ENCODE data around the gene LGR4. TPM values are rescaled to one million over a fixed set of nuclear protein-coding genes. Genes with fewer than 3 reads are reported as not detected.
"Not testable (repeated sequence)": the region's sequence is repeated elsewhere in the genome, so short reads cannot be mapped to it uniquely, and the experiment has no call there.

Gene LGR4
- total RNA-seq, 1 donor from 2014 or later: not detected

DNA sequence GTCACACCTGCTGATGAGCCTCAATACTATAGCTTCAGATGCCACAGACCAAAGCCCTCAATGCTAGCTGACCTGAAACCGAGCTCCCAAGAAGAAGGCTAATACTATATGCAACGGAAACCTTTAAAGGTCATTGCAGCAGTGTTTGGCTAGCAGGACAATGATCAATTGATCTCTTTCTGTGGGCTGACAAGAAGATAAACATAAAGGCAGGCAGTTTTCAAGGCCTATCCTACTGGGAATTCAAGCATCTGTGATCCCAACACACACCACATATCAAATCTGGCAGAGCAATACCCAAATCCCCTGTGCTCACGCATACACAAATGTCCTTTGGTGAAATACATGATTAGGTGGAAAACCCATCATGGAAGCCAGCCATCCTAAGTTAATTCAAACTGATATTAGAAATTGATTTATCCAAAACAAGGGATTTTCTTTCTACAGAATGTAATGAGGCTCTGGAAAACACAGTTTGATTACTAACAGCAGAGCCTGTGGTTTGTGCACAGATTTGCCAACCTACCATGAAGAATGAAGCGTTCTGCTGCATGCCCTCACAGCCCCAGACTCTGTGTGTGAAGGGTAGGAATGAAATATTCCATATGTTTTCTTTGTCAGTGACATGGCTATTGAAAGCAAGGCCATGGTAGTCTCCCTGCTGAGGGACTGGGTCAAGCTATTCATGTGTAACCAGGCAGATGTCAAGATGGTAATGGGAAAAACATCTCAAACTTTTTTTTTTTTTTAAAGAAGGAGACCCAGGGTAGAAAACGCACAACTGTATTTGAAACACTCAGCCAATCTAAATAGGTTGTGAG, 12.2 kb downstream of the LGR4 start:
- Mint-ChIP-seq H3K27ac (no peak overlapping the region), H3K4me1 (no peaks in the 10 kb centered on the region), H3K9me3 (no peaks in the 10 kb centered on the region), H3K36me3 (ENCODE audit: low read depth) (no peaks in the 10 kb centered on the region), H3K27me3 (no peaks in the 10 kb centered on the region), H3K4me3 (no peak overlapping the region)
- intact Hi-C loops (cut with micrococcal nuclease): no loop called here
- DNase-seq: no peak

DNA sequence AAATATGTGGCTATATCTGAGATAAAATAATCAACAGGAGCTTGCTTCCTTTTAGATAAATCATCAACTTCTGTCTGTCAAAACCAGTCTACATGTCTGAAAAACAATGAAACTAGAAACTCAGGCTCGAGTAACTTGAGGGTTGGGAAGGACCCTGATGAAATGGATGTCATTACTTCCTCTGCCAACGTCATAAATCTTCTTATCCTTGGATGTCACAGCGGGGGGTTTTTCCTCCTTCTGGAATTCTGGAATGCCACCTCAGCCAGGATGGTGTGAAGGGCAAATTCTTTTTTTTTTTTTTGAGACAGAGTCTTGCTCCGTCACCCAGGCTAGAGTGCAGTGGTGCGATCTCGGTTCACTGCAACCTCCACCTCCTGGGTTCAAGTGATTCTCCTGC, 13.4 kb downstream of the LGR4 start:
- DNase-seq: no peak
- Mint-ChIP-seq H3K27me3 (no peaks in the 10 kb centered on the region), H3K4me3 (no peak overlapping the region), H3K4me1 (no peaks in the 10 kb centered on the region), H3K9me3 (no peaks in the 10 kb centered on the region), H3K36me3 (ENCODE audit: low read depth) (no peaks in the 10 kb centered on the region), H3K27ac (no peak overlapping the region)
- intact Hi-C loops (cut with micrococcal nuclease): no loop called here

DNA sequence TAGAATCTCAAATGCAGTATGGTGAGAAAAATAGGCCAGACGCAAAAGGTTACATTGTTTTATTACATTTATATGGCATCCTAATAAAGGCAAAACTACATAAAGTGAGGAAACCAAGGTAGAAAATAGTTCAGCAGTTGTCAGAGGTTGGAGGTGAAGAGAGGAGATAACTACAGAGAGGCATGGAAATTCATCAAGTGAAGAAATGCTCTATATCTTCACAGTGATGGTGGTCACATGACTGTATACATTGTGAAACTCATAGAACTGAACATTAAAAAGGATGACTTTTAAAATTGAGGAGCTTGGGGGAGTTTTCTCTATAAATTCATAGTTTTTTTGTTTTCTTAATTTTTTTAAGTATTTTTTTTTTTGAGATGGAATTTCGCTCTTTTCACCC, 14.4 kb downstream of the LGR4 start:
- Mint-ChIP-seq H3K9me3 (no peaks in the 10 kb centered on the region), H3K4me1 (no peaks in the 10 kb centered on the region), H3K4me3 (no peak overlapping the region), H3K27ac (no peak overlapping the region), H3K27me3 (no peaks in the 10 kb centered on the region), H3K36me3 (ENCODE audit: low read depth) (no peaks in the 10 kb centered on the region)
- DNase-seq: no peak
- intact Hi-C loops (cut with micrococcal nuclease): no loop called here

DNA sequence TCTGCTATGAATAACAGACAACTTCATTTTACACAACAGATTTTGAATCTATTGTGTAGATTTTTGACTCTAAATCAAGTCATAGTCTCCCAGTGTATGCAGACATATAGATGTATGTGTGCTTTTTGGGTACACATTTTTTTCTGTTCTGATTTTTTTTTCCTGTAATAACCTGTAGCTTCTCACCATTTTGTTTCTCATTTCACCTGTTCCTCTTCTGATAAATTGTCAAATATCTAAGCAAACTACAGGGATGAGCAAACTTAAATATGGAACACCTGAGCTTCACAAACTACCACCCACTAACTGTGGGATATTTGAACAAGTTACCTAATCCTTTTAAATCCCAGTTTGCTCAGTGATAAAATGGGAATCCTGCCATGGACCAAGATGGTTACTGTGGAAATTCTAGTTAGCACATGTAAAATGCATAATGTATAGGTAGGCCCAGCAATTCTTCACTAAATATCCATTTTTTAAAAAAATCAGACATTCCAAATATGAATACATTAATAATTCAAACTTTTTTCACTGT, 15.7 kb downstream of the LGR4 start:
- no peak for DNase-seq
- Mint-ChIP-seq H3K9me3 (no peaks in the 10 kb centered on the region), H3K27ac (no peak overlapping the region), H3K4me1 (no peaks in the 10 kb centered on the region), H3K27me3 (no peaks in the 10 kb centered on the region), H3K4me3 (no peak overlapping the region), H3K36me3 (ENCODE audit: low read depth) (no peaks in the 10 kb centered on the region)
- intact Hi-C loops (cut with micrococcal nuclease): no loop called here

DNA sequence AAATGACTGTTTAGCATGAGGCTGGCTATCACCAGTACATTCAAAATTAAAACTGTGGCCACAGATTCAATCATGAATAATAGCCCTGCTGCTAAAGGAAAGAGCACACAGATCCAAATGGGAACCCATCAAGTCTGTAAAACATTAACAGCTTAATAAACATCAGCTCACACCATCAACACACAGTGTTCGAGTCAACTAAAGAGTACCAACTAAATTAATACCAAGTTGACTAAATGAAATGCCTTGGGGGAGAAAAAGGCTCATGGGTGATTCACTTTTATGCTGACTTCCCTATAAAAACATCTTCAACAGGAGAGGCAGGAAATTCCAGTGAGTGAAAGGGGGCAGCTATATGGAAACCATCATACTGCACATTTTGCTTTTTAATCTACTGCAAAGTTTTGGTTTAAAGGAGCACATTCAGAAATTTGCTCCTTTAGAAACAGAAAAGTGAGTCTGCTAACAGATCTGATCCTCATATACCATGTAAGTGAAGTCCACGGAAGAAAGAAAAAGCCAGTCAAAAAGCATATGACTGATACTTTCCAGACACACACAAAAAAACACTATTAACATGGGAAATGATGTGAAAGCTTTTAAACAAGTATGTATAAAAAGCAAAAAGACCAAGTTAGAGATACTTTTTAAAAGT, 16.3 kb downstream of the LGR4 start:
- Mint-ChIP-seq H3K27ac (no peak overlapping the region), H3K36me3 (ENCODE audit: low read depth) (no peaks in the 10 kb centered on the region), H3K4me3 (no peak overlapping the region), H3K4me1 (no peaks in the 10 kb centered on the region), H3K27me3 (no peaks in the 10 kb centered on the region), H3K9me3 (no peaks in the 10 kb centered on the region)
- intact Hi-C loops (cut with micrococcal nuclease): no loop called here
- no peak for DNase-seq

DNA sequence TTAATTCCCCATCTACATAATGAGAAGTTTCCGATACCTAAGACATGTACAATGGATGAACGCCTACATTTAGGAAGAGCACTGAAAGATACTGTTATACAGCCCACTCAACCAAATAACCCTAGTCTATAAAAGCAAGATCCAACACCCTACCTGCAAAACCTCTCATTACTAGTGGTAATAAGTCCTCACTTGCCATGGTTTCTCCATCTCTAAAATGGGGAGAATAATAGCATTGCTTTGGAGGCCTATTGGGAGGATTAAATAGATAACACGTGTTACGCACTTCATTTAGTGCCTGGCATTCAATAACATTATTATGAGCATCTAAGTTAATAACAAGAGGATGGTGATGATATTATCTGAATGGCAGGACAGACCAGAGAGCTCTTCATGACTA, 16.9 kb downstream of the LGR4 start:
- H3K4me3 Mint-ChIP-seq: no peak overlapping the region
- no peak overlapping the region for H3K27ac Mint-ChIP-seq
- H3K9me3 Mint-ChIP-seq: no peaks in the 10 kb centered on the region
- H3K36me3 Mint-ChIP-seq (ENCODE audit: low read depth): no peaks in the 10 kb centered on the region
- H3K4me1 Mint-ChIP-seq: no peaks in the 10 kb centered on the region
- no peaks in the 10 kb centered on the region for H3K27me3 Mint-ChIP-seq
- DNase-seq: no peak
- intact Hi-C loops (cut with micrococcal nuclease): no loop called here

DNA sequence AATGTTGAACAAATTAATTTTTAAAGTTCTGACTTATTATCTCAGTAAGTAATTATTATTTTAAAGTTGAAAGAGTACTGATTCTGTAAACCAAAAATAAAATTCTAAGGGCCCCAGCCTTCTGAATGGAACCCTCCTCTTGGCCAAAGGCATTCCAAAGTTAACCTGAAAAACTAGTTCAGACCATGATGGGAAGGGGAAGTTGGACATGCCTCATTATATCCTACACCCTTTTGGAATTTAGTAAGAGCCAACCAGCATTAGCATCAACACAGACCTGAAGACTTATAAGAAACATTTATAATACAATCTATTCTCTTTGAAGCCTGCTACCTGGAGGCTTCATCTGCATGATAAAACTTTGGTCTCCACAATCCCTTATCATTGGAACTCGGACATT, 18.9 kb downstream of the LGR4 start:
- no peaks in the 10 kb centered on the region for H3K9me3 Mint-ChIP-seq
- H3K27me3 Mint-ChIP-seq: no peaks in the 10 kb centered on the region
- H3K36me3 Mint-ChIP-seq (ENCODE audit: low read depth): no peaks in the 10 kb centered on the region
- no peak for DNase-seq
- no peak overlapping the region for H3K27ac Mint-ChIP-seq
- no peaks in the 10 kb centered on the region for H3K4me1 Mint-ChIP-seq
- intact Hi-C loops (cut with micrococcal nuclease): no loop called here
- H3K4me3 Mint-ChIP-seq: no peak overlapping the region

DNA sequence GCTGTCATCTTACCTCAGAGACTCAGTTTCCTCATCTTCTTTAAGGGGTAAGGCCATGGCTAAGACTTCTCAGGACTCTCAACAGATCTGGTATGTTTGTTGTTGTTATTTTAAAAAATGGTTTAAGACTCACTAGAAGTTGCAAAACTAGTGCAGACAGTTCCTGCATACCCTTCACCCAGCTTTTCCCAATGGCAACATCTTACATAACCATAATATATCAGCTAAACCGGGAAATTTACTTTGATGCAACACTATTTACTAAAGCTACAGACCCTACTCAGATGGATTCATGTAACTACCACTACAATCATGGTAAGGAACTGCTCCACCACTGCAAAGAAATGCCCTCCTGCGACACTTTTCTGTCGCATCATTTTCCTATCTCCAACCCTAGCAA, 20.4 kb downstream of the LGR4 start:
- Mint-ChIP-seq H3K9me3 (no peaks in the 10 kb centered on the region), H3K4me1 (no peaks in the 10 kb centered on the region), H3K36me3 (ENCODE audit: low read depth) (no peaks in the 10 kb centered on the region), H3K27me3 (no peaks in the 10 kb centered on the region), H3K27ac (no peak overlapping the region), H3K4me3 (no peak overlapping the region)
- DNase-seq: no peak
- intact Hi-C loops (cut with micrococcal nuclease): no loop called here

DNA sequence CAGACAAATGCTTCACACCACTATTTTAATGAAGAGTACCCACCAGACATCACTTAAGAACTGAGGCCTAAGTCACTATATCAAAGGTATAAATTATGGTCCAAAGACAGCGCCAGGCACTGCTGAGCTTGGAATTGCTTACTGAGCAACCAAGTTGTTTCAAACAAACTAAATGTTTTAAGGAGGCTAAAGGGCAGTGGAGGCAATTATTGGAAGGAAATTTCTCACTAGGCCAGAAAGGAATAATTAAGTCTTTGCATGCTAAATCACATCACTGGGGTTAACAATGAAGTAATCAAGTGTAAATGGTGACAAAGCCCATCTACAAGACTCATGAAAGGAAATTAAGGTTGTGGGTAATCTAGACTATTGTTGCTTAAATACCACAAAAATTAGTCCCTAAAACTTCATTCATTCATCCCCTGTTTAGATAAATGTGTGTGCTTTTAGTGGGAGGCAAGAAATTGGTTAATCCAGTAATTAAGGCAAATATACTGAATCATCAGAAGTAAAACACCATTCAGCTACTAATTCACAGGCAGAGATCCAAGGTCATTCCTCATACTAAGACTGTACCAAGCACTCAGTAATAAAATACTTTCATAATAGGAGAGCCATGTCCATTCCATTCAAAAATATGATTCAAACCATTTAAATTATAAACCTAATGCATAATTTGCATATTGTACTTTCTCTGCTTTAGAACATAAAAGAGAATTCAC, 21.2 kb downstream of the LGR4 start:
- intact Hi-C loops (cut with micrococcal nuclease): no loop called here
- Mint-ChIP-seq H3K9me3 (no peaks in the 10 kb centered on the region), H3K4me3 (no peak overlapping the region), H3K27me3 (no peaks in the 10 kb centered on the region), H3K36me3 (ENCODE audit: low read depth) (no peaks in the 10 kb centered on the region), H3K4me1 (no peaks in the 10 kb centered on the region), H3K27ac (no peak overlapping the region)
- no peak for DNase-seq

DNA sequence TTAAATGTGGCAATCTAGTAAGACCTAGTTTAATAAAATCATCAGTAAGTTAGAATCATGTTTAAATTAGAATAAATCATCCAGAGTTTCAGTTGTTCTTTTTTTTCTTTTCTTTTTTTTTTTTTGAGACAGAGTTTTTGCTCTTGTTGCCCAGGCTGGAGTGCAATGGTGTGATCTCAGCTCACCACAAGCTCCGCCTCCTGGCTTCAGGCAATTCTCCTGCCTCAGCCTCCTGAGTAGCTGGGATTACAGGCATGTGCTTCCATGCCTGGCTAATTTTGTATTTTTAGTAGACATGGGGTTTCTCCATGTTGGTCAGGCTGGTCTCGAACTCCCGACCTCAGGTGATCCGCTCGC, 24.4 kb downstream of the LGR4 start:
- H3K9me3 Mint-ChIP-seq; H3K27me3 Mint-ChIP-seq; intact Hi-C loops (cut with micrococcal nuclease); H3K4me3 Mint-ChIP-seq; H3K36me3 Mint-ChIP-seq (ENCODE audit: low read depth); H3K27ac Mint-ChIP-seq; DNase-seq; H3K4me1 Mint-ChIP-seq: not testable (repeated sequence)

DNA sequence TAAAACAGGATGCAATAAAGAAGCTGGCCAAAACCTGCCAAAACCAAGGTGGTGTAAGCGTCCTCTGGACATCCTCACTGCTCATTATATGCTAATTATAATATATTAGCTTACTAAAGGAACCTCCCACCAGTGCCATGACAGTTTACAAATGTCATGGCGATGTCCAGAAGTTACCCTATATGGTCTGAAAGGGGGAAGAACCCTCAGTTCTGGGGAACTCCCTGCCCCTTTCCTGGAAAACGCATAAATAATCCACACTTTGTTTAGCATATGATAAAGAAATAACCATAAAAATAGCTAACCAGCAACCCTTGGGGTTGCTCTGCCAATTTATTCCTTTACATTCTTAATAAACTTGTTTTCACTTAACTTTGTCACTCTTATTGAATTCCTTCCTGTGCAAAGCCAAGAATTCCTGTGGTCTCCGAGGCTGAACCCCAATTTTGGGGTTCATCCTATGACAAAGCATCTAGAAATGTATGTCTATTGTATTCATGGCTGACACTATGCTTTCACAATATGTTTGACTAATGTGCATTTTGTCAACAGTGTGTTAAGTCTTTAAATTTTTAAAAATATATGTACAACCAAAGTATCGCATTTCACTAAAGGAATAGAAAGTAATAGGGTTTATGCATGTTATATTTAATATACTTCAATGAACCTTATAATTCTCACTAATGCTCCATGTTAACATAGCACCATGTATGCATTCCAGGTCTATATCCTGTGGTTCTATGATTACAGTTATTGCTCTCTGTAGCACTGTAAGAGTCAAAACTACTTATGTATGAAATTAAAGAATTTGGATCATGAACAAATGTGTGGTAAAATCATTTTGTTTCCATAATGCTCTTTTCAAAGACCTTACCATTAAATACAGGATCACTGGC, 25.1 kb downstream of the LGR4 start:
- no peak for DNase-seq
- H3K36me3 Mint-ChIP-seq (ENCODE audit: low read depth): no peaks in the 10 kb centered on the region
- H3K4me3 Mint-ChIP-seq: no peak overlapping the region
- no peak overlapping the region for H3K27ac Mint-ChIP-seq
- no peaks in the 10 kb centered on the region for H3K4me1 Mint-ChIP-seq
- peaks cover 1% of the 10 kb centered on the region for H3K27me3 Mint-ChIP-seq
- intact Hi-C loops (cut with micrococcal nuclease): no loop called here
- H3K9me3 Mint-ChIP-seq: no peaks in the 10 kb centered on the region

DNA sequence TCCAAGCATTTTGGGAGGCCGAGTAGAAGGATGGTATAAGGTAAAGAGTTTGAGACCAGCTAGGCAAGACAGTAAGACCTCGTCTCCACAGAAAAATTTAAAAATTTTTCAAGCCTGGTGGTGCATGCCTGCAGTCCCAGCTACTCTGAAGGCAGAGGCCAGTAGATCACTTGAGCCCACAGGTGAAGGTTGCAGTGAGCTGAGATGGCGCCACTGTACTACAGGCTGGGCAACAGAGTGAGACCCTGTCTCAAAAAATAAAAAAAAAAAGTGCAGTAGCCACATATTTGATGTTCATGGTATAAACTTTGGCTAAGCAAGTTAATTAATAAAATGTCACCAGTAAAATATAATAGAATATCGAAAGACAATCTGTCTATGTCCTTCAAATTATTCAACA, 27.0 kb downstream of the LGR4 start:
- Mint-ChIP-seq H3K36me3 (ENCODE audit: low read depth) (no peaks in the 10 kb centered on the region), H3K4me1 (no peaks in the 10 kb centered on the region), H3K9me3 (no peaks in the 10 kb centered on the region), H3K4me3 (no peak overlapping the region), H3K27ac (no peak overlapping the region), H3K27me3 (peaks cover 1% of the 10 kb centered on the region)
- no peak for DNase-seq
- intact Hi-C loops (cut with micrococcal nuclease): no loop called here

DNA sequence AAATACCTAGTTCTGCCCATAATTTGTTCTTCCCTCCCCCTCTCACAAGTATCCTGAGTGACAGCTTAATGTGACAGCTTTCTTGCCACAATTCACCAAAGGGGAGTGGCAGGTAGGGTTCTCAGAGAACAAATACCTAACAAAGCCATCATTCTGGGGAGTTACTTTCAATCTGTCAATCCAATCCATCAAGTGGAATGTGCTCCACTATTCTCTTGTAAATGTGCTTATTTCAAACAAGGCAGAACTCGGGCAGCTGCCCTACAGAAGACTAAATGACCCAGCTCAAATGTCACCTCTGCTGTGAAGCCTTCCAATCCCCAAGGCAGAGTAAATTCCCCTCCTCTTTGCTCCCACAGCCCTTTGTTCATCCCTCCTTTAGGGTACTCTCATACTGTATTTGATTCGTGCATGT, 27.8 kb downstream of the LGR4 start:
- intact Hi-C loops (cut with micrococcal nuclease): no loop called here

More for the DNA sequence above, 27.8 kb downstream of the LGR4 start:
- Mint-ChIP-seq H3K36me3 (ENCODE audit: low read depth) (no peaks in the 10 kb centered on the region), H3K27me3 (peaks cover 1% of the 10 kb centered on the region), H3K4me1 (no peaks in the 10 kb centered on the region), H3K4me3 (no peak overlapping the region), H3K9me3 (no peaks in the 10 kb centered on the region), H3K27ac (no peak overlapping the region)
- no peak for DNase-seq

Measured in activated CD4-positive, alpha-beta T cell treated with anti-CD3 and anti-CD28 coated beads, Interleukin-2, amount 10 ng/mL, durations not matched to agents 24 days and 14 days (primary cell).